Smooth muscle cell (in vitro differentiated cells): ENCODE data around the gene CDC42BPA. TPM values are rescaled to one million over a fixed set of nuclear protein-coding genes. Genes with fewer than 3 reads are reported as not detected.

Source experiments
- DNase-seq: peaks from one replicate; lab custom pipeline; 2025; ENCODE audit not compliant: unreplicated experiment; lab: John Stamatoyannopoulos, UW
- H2AFZ ChIP-seq: fragments of 200-600 bp; sonication (generic); 2 replicates; pipeline ENCODE4 v1.6.0; 2016; ENCODE audit warnings: antibody characterized with exemption, low read depth, mild to moderate bottlenecking
- H3F3A ChIP-seq: fragments of 200-600 bp; sonication (generic); 2 replicates; pipeline ENCODE4 v1.6.0; 2017; ENCODE audit warnings: antibody characterized with exemption, low read depth
- H3K27ac ChIP-seq: fragments of 200-600 bp; sonication (generic); 2 replicates; pipeline ENCODE4 v1.5.1; 2016; ENCODE audit warnings: low read depth, mild to moderate bottlenecking
- H3K27me3 ChIP-seq: fragments of 200-600 bp; sonication (generic); 2 replicates; pipeline ENCODE4 v1.6.1; 2016; ENCODE audit warnings: low read depth, mild to moderate bottlenecking
- H3K36me3 ChIP-seq: fragments of 200-600 bp; sonication (generic); 2 replicates; pipeline ENCODE4 v1.5.1; 2016; ENCODE audit warnings: low read depth
- H3K4me1 ChIP-seq: fragments of 200-600 bp; sonication (generic); 2 replicates; pipeline ENCODE4 v1.5.1; 2016; ENCODE audit warnings: low read depth
- H3K4me2 ChIP-seq: fragments of 200-600 bp; sonication (generic); 2 replicates; pipeline ENCODE4 v1.6.0; 2016; ENCODE audit warnings: mild to moderate bottlenecking
- H3K4me3 ChIP-seq: fragments of 200-600 bp; sonication (generic); 2 replicates; pipeline ENCODE4 v1.5.1; 2016; ENCODE audit warnings: mild to moderate bottlenecking
- H3K79me2 ChIP-seq: fragments of 200-600 bp; sonication (generic); 2 replicates; pipeline ENCODE4 v1.6.0; 2016; ENCODE audit warnings: low read depth, mild to moderate bottlenecking
- H3K9ac ChIP-seq: fragments of 200-600 bp; sonication (generic); 2 replicates; pipeline ENCODE4 v1.6.0; 2016; ENCODE audit warnings: low read depth
- H3K9me3 ChIP-seq: fragments of 200-600 bp; sonication (generic); replicated peaks from 2 replicates; pipeline ENCODE4 v1.5.1; 2016; ENCODE audit warnings: low read depth
- H4K20me1 ChIP-seq: fragments of 200-600 bp; sonication (generic); 2 replicates; pipeline ENCODE4 v1.6.0; 2016; ENCODE audit warnings: low read depth
- CTCF ChIP-seq: fragments of 200-600 bp; sonication (generic); IDR thresholded peaks from 2 replicates; pipeline ENCODE4 v1.5.1; 2017; ENCODE audit warnings: borderline replicate concordance, mild to moderate bottlenecking, antibody characterized with exemption; ENCODE audit not compliant: insufficient read depth, poor library complexity, severe bottlenecking
- WGBS: methylation state at CpG from one replicate; pipeline ENCODE4 v1.1.7; 2016; ENCODE audit warnings: low lambda C conversion rate; 5-methylcytosine and 5-hydroxymethylcytosine counted together
- polyA plus RNA-seq: library from polyadenylated mRNA; unstranded; fragments of >200 nt; fragmentation: Nextera tagmentation; extraction: Ambion mirVana; gene quantifications from 2 replicates; pipeline ENCODE4 v1.2.1, GENCODE V29; 2016
- total RNA-seq: library from RNA; depleted of rRNA; stranded (reverse); fragments of >200 nt; gene quantifications from 2 replicates; pipeline ENCODE4 v1.2.3, GENCODE V29; 2014

Gene CDC42BPA
- total and polyA plus RNA-seq, 2 experiments from 2014 or later = 14.8 to 34.9 TPM

GRCh38 chr1:227071895-227072587, 246.3 kb downstream of the CDC42BPA start:
- H3K36me3 ChIP-seq = no peaks in the 10 kb centered on the region
- no peak overlapping the region for H3K9ac ChIP-seq
- H3F3A ChIP-seq = no peaks in the 10 kb centered on the region
- no peaks in the 10 kb centered on the region for H3K79me2 ChIP-seq
- H3K4me1 ChIP-seq = no peaks in the 10 kb centered on the region
- no peak overlapping the region for H2AFZ ChIP-seq
- TF ChIP-seq CTCF = no peak
- no peaks in the 10 kb centered on the region for H4K20me1 ChIP-seq
- H3K4me2 ChIP-seq = no peak overlapping the region
- no peak for DNase-seq
- WGBS = 85% methylated on average over 4 of the region's 4 CpGs
- no peaks in the 10 kb centered on the region for H3K9me3 ChIP-seq
- H3K27ac ChIP-seq = no peak overlapping the region
- no peaks in the 10 kb centered on the region for H3K27me3 ChIP-seq
- no peak overlapping the region for H3K4me3 ChIP-seq

- no peak overlapping the region for H2AFZ ChIP-seq
- no peaks in the 10 kb centered on the region for H4K20me1 ChIP-seq
- H3K4me3 ChIP-seq = no peak overlapping the region
- H3F3A ChIP-seq = no peaks in the 10 kb centered on the region
- no peaks in the 10 kb centered on the region for H3K36me3 ChIP-seq
- no peaks in the 10 kb centered on the region for H3K79me2 ChIP-seq
- H3K4me2 ChIP-seq = no peak overlapping the region
- no peaks in the 10 kb centered on the region for H3K27me3 ChIP-seq
- no peaks in the 10 kb centered on the region for H3K9me3 ChIP-seq
- H3K27ac ChIP-seq = no peak overlapping the region
- no peak overlapping the region for H3K9ac ChIP-seq
- TF ChIP-seq CTCF = no peak
- DNase-seq = no peak
- H3K4me1 ChIP-seq = no peaks in the 10 kb centered on the region
- 52% methylated on average over 4 of the region's 4 CpGs for WGBS
Observed at GRCh38 chr1:227070638-227071285, 247.5 kb downstream of the CDC42BPA start.

GRCh38 chr1:227069490-227069889, 248.8 kb downstream of the CDC42BPA start:
- no peak for TF ChIP-seq CTCF
- Histone ChIP-seq H3K27me3 (no peaks in the 10 kb centered on the region), H3K9me3 (no peaks in the 10 kb centered on the region), H3K79me2 (no peaks in the 10 kb centered on the region), H4K20me1 (no peaks in the 10 kb centered on the region), H3K36me3 (no peaks in the 10 kb centered on the region), H3K4me1 (no peaks in the 10 kb centered on the region), H3K9ac (no peak overlapping the region), H2AFZ (no peak overlapping the region), H3K27ac (peak overlapping the region; percentile 4), H3K4me2 (peak overlapping the region; percentile 36), H3K4me3 (no peak overlapping the region), H3F3A (no peaks in the 10 kb centered on the region)
- WGBS = 72% methylated on average over 2 of the region's 2 CpGs
- DNase-seq = no peak
